Neutrophil (primary cell): ENCODE results near the gene PDE9A.

ENCODE experiments used
- H3K27ac ChIP-seq: fragments of 200-600 bp; sonication (generic); 2 replicates; pipeline ENCODE4 v1.5.1; 2016; ENCODE audit warnings: mild to moderate bottlenecking, moderate library complexity
- H3K27me3 ChIP-seq: fragments of 200-600 bp; sonication (generic); 2 replicates; pipeline ENCODE4 v1.6.0; 2016; ENCODE audit warnings: mild to moderate bottlenecking
- H3K36me3 ChIP-seq: fragments of 200-600 bp; sonication (generic); 2 replicates; pipeline ENCODE4 v1.5.1; 2017
- H3K4me1 ChIP-seq, 2 experiments: fragments of 200-600 bp in 1 of 2; sonication (generic) in 1 of 2; 1 replicate in 1 of 2; 2 replicates in 1 of 2; pipeline versions ENCODE4 v1.5.1 to v1.6.1; 2013 to 2016; ENCODE audit warnings: low read depth in 1 of 2, low read length in 1 of 2, mild to moderate bottlenecking in 1 of 2, moderate library complexity in 1 of 2; ENCODE audit not compliant: control insufficient read depth in 1 of 2, insufficient read depth in 1 of 2
- H3K4me3 ChIP-seq, 2 experiments: fragments of 200-600 bp in 1 of 2; sonication (generic) in 1 of 2; 1 replicate in 1 of 2; 2 replicates in 1 of 2; pipeline ENCODE4 v1.5.1; 2013 to 2016; ENCODE audit warnings: low read depth in 1 of 2, low read length in 1 of 2, mild to moderate bottlenecking in 1 of 2, moderate library complexity in 1 of 2
- H3K9me3 ChIP-seq: fragments of 200-600 bp; sonication (generic); 2 replicates; pipeline ENCODE4 v1.5.1; 2016
- TF ChIP-seq, protein P1 (sequence below): fragments of 200-600 bp; sonication (generic); IDR thresholded peaks from 2 replicates; pipeline ENCODE4 v1.5.1; 2016; ENCODE audit warnings: antibody characterized with exemption

PDE9A gene

DNA sequence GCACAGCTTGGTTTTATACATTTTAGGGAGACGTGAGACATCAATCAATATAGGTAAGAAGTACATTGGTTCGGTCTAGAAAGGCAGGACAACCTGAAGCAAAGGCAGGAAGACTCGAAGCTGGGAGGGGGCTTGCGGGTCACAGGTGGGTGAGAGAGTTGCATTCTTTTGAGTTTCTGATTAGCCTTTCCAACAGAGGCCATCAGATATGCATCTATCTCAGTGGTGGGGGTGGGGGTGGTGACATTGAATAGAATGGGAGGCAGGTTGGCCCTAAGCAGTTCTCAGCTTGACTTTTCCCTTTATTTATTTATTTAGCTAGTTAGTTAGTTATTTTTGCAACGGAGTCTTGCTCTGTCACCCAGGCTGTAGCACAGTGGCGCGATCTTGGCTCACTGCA is 140.4 kb downstream of the PDE9A start:
- Histone ChIP-seq H3K9me3 (no peaks in the 10 kb centered on the region), H3K4me1 (no peaks in the 10 kb centered on the region), H3K4me3 (no peak overlapping the region), H3K27ac (no peak overlapping the region), H3K27me3 (peaks cover 5% of the 10 kb centered on the region), H3K36me3 (no peaks in the 10 kb centered on the region)
- TF ChIP-seq, protein P1, sequence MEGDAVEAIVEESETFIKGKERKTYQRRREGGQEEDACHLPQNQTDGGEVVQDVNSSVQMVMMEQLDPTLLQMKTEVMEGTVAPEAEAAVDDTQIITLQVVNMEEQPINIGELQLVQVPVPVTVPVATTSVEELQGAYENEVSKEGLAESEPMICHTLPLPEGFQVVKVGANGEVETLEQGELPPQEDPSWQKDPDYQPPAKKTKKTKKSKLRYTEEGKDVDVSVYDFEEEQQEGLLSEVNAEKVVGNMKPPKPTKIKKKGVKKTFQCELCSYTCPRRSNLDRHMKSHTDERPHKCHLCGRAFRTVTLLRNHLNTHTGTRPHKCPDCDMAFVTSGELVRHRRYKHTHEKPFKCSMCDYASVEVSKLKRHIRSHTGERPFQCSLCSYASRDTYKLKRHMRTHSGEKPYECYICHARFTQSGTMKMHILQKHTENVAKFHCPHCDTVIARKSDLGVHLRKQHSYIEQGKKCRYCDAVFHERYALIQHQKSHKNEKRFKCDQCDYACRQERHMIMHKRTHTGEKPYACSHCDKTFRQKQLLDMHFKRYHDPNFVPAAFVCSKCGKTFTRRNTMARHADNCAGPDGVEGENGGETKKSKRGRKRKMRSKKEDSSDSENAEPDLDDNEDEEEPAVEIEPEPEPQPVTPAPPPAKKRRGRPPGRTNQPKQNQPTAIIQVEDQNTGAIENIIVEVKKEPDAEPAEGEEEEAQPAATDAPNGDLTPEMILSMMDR = no peak

DNA sequence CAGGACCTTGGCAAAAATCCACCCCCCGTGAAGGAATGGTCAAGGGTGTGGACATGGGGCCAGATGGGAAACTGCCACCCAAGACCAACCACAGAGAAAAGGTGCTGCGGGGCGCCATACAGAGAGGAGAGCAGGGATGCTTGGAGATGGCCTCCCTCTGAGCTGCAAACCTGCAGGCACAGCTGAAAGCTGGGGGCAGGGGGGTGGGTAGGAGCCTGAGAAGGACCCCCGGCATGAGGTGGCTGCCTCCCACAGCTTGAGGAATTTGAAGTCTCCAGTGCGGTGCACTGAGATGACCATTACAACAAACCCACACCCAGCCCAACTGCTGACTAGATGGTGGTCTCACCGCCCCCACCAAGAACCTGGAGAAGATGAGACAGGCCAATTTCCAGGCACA is 141.1 kb downstream of the PDE9A start:
- H3K9me3 ChIP-seq = no peaks in the 10 kb centered on the region
- no peaks in the 10 kb centered on the region for H3K36me3 ChIP-seq
- no peaks in the 10 kb centered on the region for H3K4me1 ChIP-seq
- peaks cover 5% of the 10 kb centered on the region for H3K27me3 ChIP-seq
- no peak overlapping the region for H3K27ac ChIP-seq
- TF ChIP-seq, protein P1 = no peak
- H3K4me3 ChIP-seq = no peak overlapping the region

DNA sequence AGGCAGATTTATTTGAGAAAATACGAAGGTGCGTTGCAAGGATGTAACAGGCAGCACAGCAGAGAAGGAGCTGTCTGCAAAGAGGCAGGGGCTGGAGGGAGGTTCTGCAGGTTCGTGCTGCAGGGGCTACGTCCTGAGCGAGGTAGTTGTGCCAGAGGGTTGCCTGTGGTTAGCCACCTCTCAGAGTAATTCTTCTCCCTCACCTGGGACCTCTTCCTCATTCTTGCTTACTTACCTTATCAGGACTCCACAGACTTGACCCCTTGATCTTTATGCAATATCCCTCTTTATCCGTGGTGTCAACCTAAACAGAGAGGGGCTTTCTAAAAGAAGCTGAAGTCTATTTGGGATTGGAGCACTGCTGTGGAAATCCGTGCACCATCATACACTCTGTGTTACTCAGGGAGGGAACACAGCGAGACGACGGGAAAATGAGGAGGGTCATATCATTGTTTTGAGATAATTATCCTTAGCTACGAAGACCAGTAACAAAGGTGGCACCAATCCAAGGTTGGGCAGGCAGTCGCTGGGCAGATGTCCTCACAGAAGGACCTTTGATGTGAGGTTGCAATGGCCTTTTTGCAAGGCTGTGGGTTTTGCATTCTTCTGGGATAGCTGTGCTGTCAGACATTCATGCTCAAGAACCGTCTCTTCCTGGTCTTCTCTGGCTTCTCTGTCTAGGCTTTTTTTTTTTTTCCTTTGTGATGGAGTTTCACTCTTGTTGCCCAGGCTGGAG is 143.1 kb downstream of the PDE9A start:
- Histone ChIP-seq H3K36me3 (no peaks in the 10 kb centered on the region), H3K27me3 (peaks cover 5% of the 10 kb centered on the region), H3K9me3 (no peaks in the 10 kb centered on the region), H3K27ac (no peak overlapping the region), H3K4me1 (peaks cover 3 to 4% of the 10 kb centered on the region in 2 experiments), H3K4me3 (no peak overlapping the region)
- TF ChIP-seq, protein P1 = no peak

DNA sequence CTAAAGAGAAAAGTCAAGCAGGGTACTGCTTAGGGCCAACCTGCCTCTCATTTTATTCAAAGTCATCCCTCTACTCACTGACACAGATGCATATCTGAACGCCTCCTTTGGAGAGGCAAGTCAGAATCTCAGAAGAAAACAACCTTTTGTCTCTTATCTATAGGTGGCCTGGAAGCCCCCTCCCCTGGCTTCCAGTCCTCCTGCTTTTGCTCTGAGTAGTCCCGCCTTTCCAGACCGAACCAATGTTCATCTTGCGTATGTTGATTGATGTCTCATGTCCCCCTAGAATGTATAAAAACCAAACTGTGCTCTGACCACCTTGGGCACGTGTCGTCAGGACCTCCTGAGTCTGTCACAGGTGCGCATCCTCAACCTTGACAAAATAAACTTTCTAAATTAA is 144.1 kb downstream of the PDE9A start:
- H3K4me1 ChIP-seq = peaks cover 3 to 4% of the 10 kb centered on the region in 2 experiments
- H3K36me3 ChIP-seq = no peaks in the 10 kb centered on the region
- no peaks in the 10 kb centered on the region for H3K9me3 ChIP-seq
- TF ChIP-seq, protein P1 = no peak
- H3K27ac ChIP-seq = no peak overlapping the region
- H3K4me3 ChIP-seq = no peak overlapping the region
- H3K27me3 ChIP-seq = peaks cover 5% of the 10 kb centered on the region

DNA sequence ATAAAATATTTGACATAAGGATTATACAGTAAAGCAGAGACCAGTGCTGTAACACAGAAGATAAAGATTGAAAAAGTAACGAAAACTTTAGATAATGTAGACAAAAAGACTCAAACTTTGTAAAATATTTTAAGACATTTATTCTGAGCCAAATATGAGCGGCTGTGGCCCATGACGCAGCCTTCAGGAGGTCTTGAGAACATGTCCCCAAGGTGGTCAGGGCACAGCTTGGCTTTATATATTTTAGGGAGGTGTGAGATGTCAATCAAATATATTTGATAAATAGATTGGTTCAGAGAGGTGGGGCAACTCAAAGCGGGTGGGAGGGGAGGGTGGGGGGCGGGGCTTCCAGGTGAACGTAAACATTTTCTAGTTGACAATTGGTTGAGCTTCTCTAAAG is 144.7 kb downstream of the PDE9A start:
- Histone ChIP-seq H3K9me3 (no peaks in the 10 kb centered on the region), H3K27ac (no peak overlapping the region), H3K36me3 (no peaks in the 10 kb centered on the region), H3K27me3 (peaks cover 5% of the 10 kb centered on the region), H3K4me3 (no peak overlapping the region), H3K4me1 (peaks cover 3 to 4% of the 10 kb centered on the region in 2 experiments)
- TF ChIP-seq, protein P1 = no peak
